Immature natural killer cell (primary cell): ENCODE results near the gene DDX41. TPM values are rescaled to one million over a fixed set of nuclear protein-coding genes. Genes with fewer than 3 reads are reported as not detected.
"Not testable (repeated sequence)": the region's sequence is repeated elsewhere in the genome, so short reads cannot be mapped to it uniquely, and the experiment has no call there.

Source experiments
- DNase-seq, 3 donors: peaks; one replicate each; pipeline ENCODE4 v3.0.0; 2022; ENCODE audit warnings: mixed read lengths in 1 of 3
- H3K27ac Mint-ChIP-seq, 6 donors: one replicate each; pipeline ENCODE4 v1.8.0; 2020; ENCODE audit warnings: mixed read lengths in 6 of 6, mild to moderate bottlenecking in 5 of 6, inconsistent platforms in 4 of 6, moderate library complexity in 3 of 6
- H3K27me3 Mint-ChIP-seq, 3 donors: one replicate each; pipeline ENCODE4 v1.8.0; 2020 to 2021; ENCODE audit warnings: low read depth in 3 of 3, mild to moderate bottlenecking in 3 of 3, mixed read lengths in 3 of 3, moderate library complexity in 3 of 3, inconsistent platforms in 1 of 3
- H3K36me3 Mint-ChIP-seq, 3 donors: one replicate each; pipeline ENCODE4 v1.8.0; 2020; ENCODE audit warnings: mixed read lengths in 3 of 3, inconsistent platforms in 2 of 3, mild to moderate bottlenecking in 2 of 3
- H3K4me1 Mint-ChIP-seq, 2 donors: one replicate each; pipeline ENCODE4 v1.8.0; 2020; ENCODE audit warnings: inconsistent platforms in 2 of 2, mild to moderate bottlenecking in 2 of 2, mixed read lengths in 2 of 2, moderate library complexity in 1 of 2
- H3K4me3 Mint-ChIP-seq, 5 donors: one replicate each; pipeline ENCODE4 v1.8.0; 2020; ENCODE audit warnings: mild to moderate bottlenecking in 5 of 5, mixed read lengths in 5 of 5, inconsistent platforms in 3 of 5, moderate library complexity in 3 of 5
- H3K9me3 Mint-ChIP-seq, 6 donors: one replicate each; pipeline ENCODE4 v1.8.0; 2020; ENCODE audit warnings: mild to moderate bottlenecking in 6 of 6, mixed read lengths in 6 of 6, inconsistent platforms in 4 of 6, moderate library complexity in 3 of 6
- polyA plus RNA-seq, 3 donors: library from polyadenylated mRNA; unstranded; fragments of 300-500 nt; fragmentation: Illumina TruSeq; gene quantifications; one replicate each; pipeline ENCODE4 v1.2.3, GENCODE V29; 2021

DDX41 gene
- polyA plus RNA-seq, 3 donors from 2014 or later: 20.0 to 62.6 (median 46.4) TPM

DNA sequence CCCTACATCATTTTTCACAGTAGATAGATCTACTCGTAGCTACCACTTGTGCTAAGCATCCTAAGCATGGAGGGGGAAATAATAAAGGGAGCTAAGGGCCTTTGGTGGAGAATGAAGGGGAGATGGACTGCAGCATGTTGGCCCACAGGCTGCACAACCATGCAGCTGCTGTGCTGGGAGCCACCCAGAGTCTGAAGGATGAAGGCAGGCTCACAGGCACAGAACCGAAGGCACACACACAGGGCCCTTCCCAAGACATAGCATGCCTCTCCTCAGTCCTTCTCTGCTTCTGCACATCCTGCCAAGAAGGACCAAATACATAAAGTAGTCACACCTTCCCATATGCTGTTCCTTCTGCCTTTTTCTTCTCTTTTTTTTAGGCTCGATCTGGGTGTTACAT lies 31.0 kb upstream of the DDX41 start:
- no peak overlapping the region for H3K4me3 Mint-ChIP-seq
- no peaks in the 10 kb centered on the region for H3K27me3 Mint-ChIP-seq
- H3K4me1 Mint-ChIP-seq: peaks cover 33 to 57% of the 10 kb centered on the region in 2 donors
- H3K9me3 Mint-ChIP-seq: no peaks in the 10 kb centered on the region
- H3K36me3 Mint-ChIP-seq: peaks cover 0 to 6% (median 0%) of the 10 kb centered on the region in 3 donors
- H3K27ac Mint-ChIP-seq: peak overlapping the region in 1 of 6 donors; percentile 36
- DNase-seq: no peak

- DNase-seq: no peak
- Mint-ChIP-seq H3K36me3 (peaks cover 0 to 10% (median 0%) of the 10 kb centered on the region in 3 donors), H3K27me3 (no peaks in the 10 kb centered on the region), H3K4me3 (no peak overlapping the region), H3K27ac (peak overlapping the region in 1 of 6 donors; percentile 82), H3K9me3 (no peaks in the 10 kb centered on the region), H3K4me1 (peaks cover 28 to 58% of the 10 kb centered on the region in 2 donors)
Observed at GRCh38 chr5:177546258-177546741, 29.5 kb upstream of the DDX41 start.

DNA sequence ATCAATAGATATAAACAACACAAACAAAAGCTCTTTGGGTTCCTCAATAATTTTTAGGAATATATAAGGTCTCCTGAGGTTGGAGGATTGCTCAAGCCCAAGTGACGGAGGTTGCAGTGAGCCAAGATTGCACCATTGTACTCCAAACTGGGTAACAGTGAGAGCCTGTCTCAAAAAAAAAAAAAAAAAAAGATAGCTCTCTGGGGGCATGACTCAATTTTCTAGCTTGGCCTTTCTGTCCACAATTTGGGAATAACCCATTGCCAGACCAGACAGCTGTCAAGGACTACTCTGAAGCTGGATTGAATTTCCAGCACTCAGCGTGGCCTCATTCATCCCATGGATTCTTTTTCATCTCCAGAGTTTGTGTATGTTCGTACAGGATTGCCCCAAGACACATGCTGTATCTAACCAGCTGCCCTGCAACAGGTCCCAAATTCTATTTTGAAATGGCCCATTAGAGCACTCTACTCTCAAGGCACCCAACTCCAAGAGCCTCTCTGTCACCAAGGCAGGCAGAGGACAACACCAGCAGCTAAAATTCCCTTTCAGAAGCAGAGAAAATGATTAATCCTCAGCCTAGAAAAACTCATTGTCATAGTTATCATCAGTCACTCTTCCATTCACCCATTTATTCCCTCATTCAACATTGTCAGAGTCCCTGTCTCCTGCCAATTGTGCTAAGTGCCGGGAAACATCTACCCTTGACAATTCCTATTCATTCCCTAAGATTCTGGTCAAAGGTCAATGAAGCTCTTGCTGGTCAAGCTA lies 28.9 kb upstream of the DDX41 start:
- H3K27me3 Mint-ChIP-seq: no peaks in the 10 kb centered on the region
- H3K36me3 Mint-ChIP-seq: peaks cover 0 to 10% (median 0%) of the 10 kb centered on the region in 3 donors
- H3K27ac Mint-ChIP-seq: peak overlapping the region in 1 of 6 donors; percentile 82
- no peaks in the 10 kb centered on the region for H3K9me3 Mint-ChIP-seq
- DNase-seq: no peak
- peaks cover 30 to 62% of the 10 kb centered on the region in 2 donors for H3K4me1 Mint-ChIP-seq
- no peak overlapping the region for H3K4me3 Mint-ChIP-seq

DNA sequence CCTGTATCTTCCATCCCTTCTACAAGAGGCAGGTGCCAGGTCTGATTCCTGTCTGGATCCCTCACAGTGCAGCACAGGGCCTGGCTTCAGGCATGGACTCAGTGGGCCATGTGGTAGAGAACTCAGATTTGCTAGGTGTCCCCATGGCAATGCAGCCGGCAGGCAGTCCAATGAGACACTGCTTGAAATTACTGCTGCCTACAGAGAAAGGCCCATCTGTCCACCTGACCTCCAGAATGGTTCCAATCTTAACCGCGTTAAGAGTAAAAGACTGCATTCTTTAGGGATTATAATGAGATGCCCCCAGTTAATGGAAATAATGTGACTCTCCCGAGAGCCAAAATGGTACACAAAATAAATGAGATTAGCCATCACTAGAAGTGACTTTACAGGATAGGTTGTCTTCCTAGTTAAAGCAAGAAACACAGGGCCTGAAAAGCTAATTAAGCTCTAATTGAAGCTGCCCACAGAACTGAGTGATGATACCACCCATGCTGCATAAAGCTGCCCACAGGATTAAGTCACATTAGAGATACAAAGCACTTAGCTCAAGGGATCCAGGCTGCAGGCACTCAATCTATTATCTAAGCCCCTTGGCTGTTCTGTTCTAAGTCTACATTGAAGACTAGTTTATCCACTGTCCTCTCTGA lies 26.2 kb upstream of the DDX41 start:
- Mint-ChIP-seq H3K27me3 (peaks cover 0 to 2% (median 0%) of the 10 kb centered on the region in 3 donors), H3K9me3 (no peaks in the 10 kb centered on the region), H3K27ac (no peak overlapping the region), H3K4me1 (peaks cover 20 to 57% of the 10 kb centered on the region in 2 donors), H3K4me3 (no peak overlapping the region), H3K36me3 (peaks cover 0 to 13% (median 0%) of the 10 kb centered on the region in 3 donors)
- DNase-seq: no peak

- Mint-ChIP-seq H3K9me3 (no peaks in the 10 kb centered on the region), H3K27me3 (peaks cover 0 to 4% (median 0%) of the 10 kb centered on the region in 3 donors), H3K36me3 (peaks cover 0 to 11% (median 0%) of the 10 kb centered on the region in 3 donors), H3K27ac (no peak overlapping the region), H3K4me3 (no peak overlapping the region), H3K4me1 (peaks cover 5 to 39% of the 10 kb centered on the region in 2 donors)
- DNase-seq: no peak
Observed at GRCh38 chr5:177540438-177540837, 23.7 kb upstream of the DDX41 start.

DNA sequence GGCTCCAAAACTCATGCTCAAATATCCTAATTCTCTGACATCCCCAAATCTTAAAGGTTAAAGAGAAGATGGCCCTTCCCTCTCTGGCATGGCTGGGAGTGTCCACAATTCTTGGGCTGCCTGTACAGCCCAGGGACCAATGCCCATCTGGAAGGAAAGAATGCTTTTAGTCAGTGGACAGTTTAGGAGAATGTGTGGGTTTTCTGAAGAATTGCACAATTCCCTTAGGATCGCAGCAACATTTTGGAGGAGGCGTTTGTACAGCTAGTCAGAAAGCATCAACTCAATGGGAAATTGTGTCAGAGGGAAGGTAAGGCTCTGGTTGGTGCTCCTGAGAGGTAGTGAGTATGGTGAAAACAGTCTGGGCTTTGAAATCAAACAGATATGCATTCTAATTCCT lies 22.6 kb upstream of the DDX41 start:
- Mint-ChIP-seq H3K27me3 (peaks cover 0 to 4% (median 0%) of the 10 kb centered on the region in 3 donors), H3K27ac (no peak overlapping the region), H3K4me3 (no peak overlapping the region), H3K9me3 (no peaks in the 10 kb centered on the region), H3K36me3 (peaks cover 0 to 16% (median 0%) of the 10 kb centered on the region in 3 donors), H3K4me1 (peaks cover 5 to 35% of the 10 kb centered on the region in 2 donors)
- DNase-seq: no peak

DNA sequence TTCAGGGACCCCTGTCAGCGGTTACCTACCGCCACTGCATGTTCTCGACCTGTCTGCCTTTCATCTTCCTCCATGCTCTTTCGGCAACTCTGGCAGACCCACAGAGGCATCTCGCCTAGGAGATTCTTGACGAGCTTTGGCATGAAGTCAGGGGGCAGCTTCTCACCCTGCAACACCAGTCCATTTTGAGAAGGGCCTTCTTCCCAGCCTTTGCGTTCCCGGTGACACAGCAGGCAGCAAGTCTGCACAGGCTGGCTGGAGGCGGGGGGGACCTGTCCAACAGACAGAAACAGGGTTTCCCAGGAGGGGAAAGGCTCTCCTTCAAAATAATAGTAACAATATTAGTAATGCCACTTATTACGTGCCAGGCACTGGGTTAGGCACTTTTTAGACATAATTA lies 22.1 kb upstream of the DDX41 start:
- Mint-ChIP-seq H3K4me3 (no peak overlapping the region), H3K36me3 (peaks cover 0 to 17% (median 0%) of the 10 kb centered on the region in 3 donors), H3K27me3 (peaks cover 0 to 4% (median 0%) of the 10 kb centered on the region in 3 donors), H3K9me3 (no peaks in the 10 kb centered on the region), H3K27ac (no peak overlapping the region), H3K4me1 (peaks cover 5 to 30% of the 10 kb centered on the region in 2 donors)
- no peak for DNase-seq

GRCh38 chr5:177537389-177538361 lies 20.9 kb upstream of the DDX41 start:
- H3K27ac Mint-ChIP-seq: peak overlapping the region in 2 of 6 donors; percentile 19 to 62
- peaks cover 5 to 20% of the 10 kb centered on the region in 2 donors for H3K4me1 Mint-ChIP-seq
- H3K4me3 Mint-ChIP-seq: no peak overlapping the region
- no peaks in the 10 kb centered on the region for H3K9me3 Mint-ChIP-seq
- H3K27me3 Mint-ChIP-seq: peaks cover 0 to 4% (median 0%) of the 10 kb centered on the region in 3 donors
- peaks cover 0 to 24% (median 0%) of the 10 kb centered on the region in 3 donors for H3K36me3 Mint-ChIP-seq
- no peak for DNase-seq

GRCh38 chr5:177536386-177536785 lies 19.6 kb upstream of the DDX41 start:
- Mint-ChIP-seq H3K27me3 (peaks cover 0 to 4% (median 0%) of the 10 kb centered on the region in 3 donors), H3K36me3 (peaks cover 0 to 25% (median 4%) of the 10 kb centered on the region in 3 donors), H3K4me3 (no peak overlapping the region), H3K27ac (no peak overlapping the region), H3K4me1 (peaks cover 3 to 15% of the 10 kb centered on the region in 2 donors), H3K9me3 (no peaks in the 10 kb centered on the region)
- no peak for DNase-seq

DNA sequence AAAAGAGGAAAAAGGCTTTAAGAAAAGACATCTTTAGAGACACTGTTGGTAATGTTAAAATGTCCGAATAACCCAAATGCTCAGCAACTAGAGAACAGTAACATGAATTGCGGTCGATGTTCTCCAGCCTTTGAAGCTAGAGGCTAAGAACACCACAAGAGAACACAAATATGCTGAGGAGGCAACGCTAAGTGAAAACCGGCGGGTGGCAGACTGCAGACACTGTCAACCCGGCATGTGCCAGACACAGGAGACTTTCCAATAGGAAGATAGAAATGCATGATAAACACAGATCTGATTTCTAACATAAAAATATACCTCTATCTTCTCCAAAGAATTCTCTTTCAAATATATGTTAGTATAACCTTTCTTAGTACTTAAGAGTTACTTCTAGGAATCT lies 18.4 kb upstream of the DDX41 start:
- H3K27ac Mint-ChIP-seq: peak overlapping the region in 1 of 6 donors; percentile 17
- H3K27me3 Mint-ChIP-seq: peaks cover 0 to 4% (median 0%) of the 10 kb centered on the region in 3 donors
- no peaks in the 10 kb centered on the region for H3K9me3 Mint-ChIP-seq
- DNase-seq: no peak
- no peak overlapping the region for H3K4me3 Mint-ChIP-seq
- peaks cover 2 to 6% of the 10 kb centered on the region in 2 donors for H3K4me1 Mint-ChIP-seq
- H3K36me3 Mint-ChIP-seq: peaks cover 0 to 33% (median 7%) of the 10 kb centered on the region in 3 donors

- H3K36me3 Mint-ChIP-seq: peaks cover 0 to 36% (median 7%) of the 10 kb centered on the region in 3 donors
- not testable (repeated sequence) for H3K27me3 Mint-ChIP-seq, H3K4me1 Mint-ChIP-seq, H3K9me3 Mint-ChIP-seq, H3K27ac Mint-ChIP-seq, H3K4me3 Mint-ChIP-seq, DNase-seq
Observed at GRCh38 chr5:177534433-177534832, 17.7 kb upstream of the DDX41 start.

DNA sequence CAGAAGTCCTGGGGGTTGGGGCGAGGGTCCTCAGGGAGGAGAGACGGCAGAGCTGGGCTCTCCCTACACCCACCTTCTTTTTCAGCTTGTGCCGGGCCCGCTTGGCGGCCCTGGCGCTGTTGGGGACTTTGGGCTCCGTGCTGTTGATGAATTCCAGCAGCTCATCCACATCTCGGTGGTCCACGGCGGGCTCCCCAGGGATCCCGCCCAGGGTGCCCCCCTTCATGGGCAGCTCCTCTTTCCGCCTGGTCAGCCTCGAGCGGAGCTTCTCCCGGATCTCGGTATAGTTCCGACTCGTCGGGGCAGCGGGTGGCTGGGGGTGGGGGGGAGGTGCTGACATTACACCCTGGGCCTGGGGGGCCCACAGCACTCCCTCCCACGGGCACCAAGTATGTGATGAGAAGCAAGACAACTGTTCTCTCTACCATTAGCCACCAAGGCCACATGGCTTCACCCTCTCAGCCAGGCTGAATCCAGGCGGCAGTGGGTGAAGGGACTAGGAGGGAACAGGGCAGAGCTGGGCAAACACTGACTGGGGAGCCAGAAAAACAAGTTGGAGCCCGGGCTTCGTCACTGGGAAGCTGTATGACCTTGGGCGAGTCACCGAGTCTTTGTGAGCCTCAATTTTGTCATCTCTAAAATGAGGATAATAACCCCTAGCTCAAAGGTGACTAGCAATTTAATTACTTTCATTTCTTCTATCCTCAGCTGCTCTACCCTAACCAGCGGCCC lies 14.6 kb upstream of the DDX41 start:
- Mint-ChIP-seq H3K4me3 (no peak overlapping the region), H3K4me1 (peaks cover 2 to 6% of the 10 kb centered on the region in 2 donors), H3K36me3 (peaks cover 0 to 33% (median 10%) of the 10 kb centered on the region in 3 donors), H3K9me3 (no peaks in the 10 kb centered on the region), H3K27me3 (no peaks in the 10 kb centered on the region), H3K27ac (peak overlapping the region in 1 of 6 donors; percentile 4)
- DNase-seq: no peak
